H1 (cell line): ENCODE results near the gene PTPRH. TPM values are rescaled to one million over a fixed set of nuclear protein-coding genes. Genes with fewer than 3 reads are reported as not detected.

Source experiments
- SP2 ChIP-seq: IDR thresholded peaks from 2 replicates; pipeline ENCODE4 v1.6.1; 2012; ENCODE audit warnings: mild to moderate bottlenecking, low read length, inconsistent platforms
- polyA plus RNA-seq, 7 experiments: library from polyadenylated mRNA; depleted of rRNA in 3 of 7; stranded (reverse) in 5 of 7; unstranded in 2 of 7; fragments of >200 nt in 5 of 7; fragments of 200-250 nt in 2 of 7; gene quantifications; 1 replicate in 5 of 7; 2 replicates in 1 of 7; 4 replicates in 1 of 7; pipeline versions ENCODE4 v1.2.1 to v1.2.3, GENCODE V29; 2011 to 2013; ENCODE audit warnings: missing spikeins in 2 of 7, mixed read lengths in 2 of 7
- total RNA-seq: library from RNA; stranded (reverse); fragmentation: NEBNext Ultra II Directional; extraction: Animal tissue kit (Norgen Biotek cat#: 25700); gene quantifications from 2 replicates; pipeline ENCODE4 v1.2.1, GENCODE V29; 2021

PTPRH gene
- total and polyA plus RNA-seq, 2 of the 8 experiments (the other 6 are each of a cell fraction or from before 2014, with no cell fraction given), result 0.30 to 0.39 TPM

DNA sequence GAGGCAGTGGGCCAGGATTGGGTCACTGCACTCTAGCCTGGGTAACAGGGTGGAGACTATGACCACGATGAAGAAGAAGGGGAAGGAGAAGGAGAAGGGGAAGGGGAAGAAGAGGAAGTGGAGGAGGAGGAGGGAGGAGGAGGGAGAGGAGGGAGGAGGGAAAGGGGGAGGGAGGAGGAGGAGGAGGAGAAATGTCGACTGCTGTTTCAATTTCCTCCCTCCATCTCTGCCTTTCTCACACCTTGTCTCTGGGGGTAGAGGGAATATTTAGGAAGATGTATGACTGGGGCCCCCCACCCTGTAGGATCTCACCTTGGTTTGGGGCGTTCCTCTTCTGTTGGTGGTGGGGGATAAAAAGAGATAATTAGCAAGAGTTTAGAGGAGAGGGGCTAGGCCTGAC is 64.1 kb downstream of the PTPRH start (continued):
- no peak for TF ChIP-seq SP2
